Mesothelial cell of epicardium (in vitro differentiated cells): ENCODE data around the gene MRPL24. TPM values are rescaled to one million over a fixed set of nuclear protein-coding genes. Genes with fewer than 3 reads are reported as not detected.
A peak's percentile ranks its signal among the peaks of the same experiment; 100 is the strongest.

Experiments used
- DNase-seq, 2 experiments: peaks; one replicate each; pipeline ENCODE4 v3.0.0; 2021; ENCODE audit warnings: low spot score in 2 of 2; ENCODE audit not compliant: unreplicated experiment in 2 of 2
- H3K27ac Mint-ChIP-seq: 2 replicates; pipeline ENCODE4 v1.8.0; 2021; ENCODE audit warnings: mixed read lengths
- H3K27me3 Mint-ChIP-seq: 2 replicates; pipeline ENCODE4 v1.8.0; 2021; ENCODE audit warnings: low read depth, mixed read lengths
- H3K36me3 Mint-ChIP-seq: 2 replicates; pipeline ENCODE4 v1.8.0; 2021; ENCODE audit warnings: mixed read lengths
- H3K4me1 Mint-ChIP-seq: 2 replicates; pipeline ENCODE4 v1.8.0; 2021; ENCODE audit warnings: mixed read lengths
- H3K4me3 Mint-ChIP-seq: 2 replicates; pipeline ENCODE4 v1.8.0; 2021; ENCODE audit warnings: mild to moderate bottlenecking, moderate library complexity, mixed read lengths
- H3K9me3 Mint-ChIP-seq: 2 replicates; pipeline ENCODE4 v1.8.0; 2021; ENCODE audit warnings: mixed read lengths
- total RNA-seq: library from RNA; stranded (reverse); gene quantifications from 3 replicates; pipeline ENCODE4 v1.2.1, GENCODE V29; 2021
- TF ChIP-seq, protein P1 (sequence below): fragments of 200-600 bp; sonication (generic); IDR thresholded peaks from one replicate; pipeline ENCODE4 v1.5.0; 2021; ENCODE audit warnings: antibody characterized with exemption; ENCODE audit not compliant: unreplicated experiment

Gene MRPL24
- total RNA-seq, 1 donor from 2014 or later = 35.5 TPM

DNA sequence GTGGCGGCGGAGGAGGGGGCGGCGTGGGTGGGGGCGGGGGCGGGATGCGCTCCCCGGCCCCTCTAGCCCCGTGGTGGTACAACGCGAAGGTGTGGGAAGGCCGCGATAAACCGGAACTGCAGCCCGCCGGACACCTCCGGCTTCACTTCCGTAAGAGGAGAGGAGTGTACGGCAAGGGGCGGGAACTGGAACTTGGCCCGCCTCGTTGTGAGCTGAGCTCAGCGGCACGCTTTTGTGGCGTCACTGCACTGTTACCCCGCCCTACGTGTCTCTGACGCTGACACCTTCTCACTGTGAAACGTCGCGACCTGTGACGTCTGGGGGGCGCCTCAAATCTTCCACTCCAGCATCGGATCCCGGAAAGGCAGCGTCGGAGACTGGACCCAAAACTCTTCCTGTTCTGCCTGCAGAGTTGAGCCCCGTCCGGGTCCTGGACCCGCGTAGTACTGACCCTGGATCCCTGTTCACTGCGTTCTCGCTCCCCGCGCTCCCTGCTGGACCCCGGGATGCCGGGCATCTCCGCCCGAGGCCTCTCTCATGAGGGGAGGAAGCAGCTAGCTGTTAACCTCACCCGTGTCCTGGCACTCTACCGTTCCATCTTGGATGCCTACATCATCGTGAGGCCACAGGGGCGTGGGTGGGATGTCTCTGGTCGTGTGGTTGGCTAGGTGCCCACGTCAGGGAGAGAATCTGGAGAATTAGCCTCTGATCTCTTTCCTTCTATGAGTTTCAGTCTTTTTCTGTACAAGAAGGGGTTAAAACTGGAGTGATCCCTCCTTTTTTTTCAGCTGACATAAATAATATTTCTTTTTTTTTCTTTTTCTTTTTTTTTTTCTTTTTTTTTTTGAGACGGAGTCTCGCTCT is 12.1 kb downstream of the MRPL24 start, which contains the start of gene ISG20L2:
Gene ISG20L2, minus strand, starts transcription at position 168 of the 864 bp plus-strand sequence. CDS start 1,114 bp downstream, outside the sequence.
- TF ChIP-seq, protein P1, sequence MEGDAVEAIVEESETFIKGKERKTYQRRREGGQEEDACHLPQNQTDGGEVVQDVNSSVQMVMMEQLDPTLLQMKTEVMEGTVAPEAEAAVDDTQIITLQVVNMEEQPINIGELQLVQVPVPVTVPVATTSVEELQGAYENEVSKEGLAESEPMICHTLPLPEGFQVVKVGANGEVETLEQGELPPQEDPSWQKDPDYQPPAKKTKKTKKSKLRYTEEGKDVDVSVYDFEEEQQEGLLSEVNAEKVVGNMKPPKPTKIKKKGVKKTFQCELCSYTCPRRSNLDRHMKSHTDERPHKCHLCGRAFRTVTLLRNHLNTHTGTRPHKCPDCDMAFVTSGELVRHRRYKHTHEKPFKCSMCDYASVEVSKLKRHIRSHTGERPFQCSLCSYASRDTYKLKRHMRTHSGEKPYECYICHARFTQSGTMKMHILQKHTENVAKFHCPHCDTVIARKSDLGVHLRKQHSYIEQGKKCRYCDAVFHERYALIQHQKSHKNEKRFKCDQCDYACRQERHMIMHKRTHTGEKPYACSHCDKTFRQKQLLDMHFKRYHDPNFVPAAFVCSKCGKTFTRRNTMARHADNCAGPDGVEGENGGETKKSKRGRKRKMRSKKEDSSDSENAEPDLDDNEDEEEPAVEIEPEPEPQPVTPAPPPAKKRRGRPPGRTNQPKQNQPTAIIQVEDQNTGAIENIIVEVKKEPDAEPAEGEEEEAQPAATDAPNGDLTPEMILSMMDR = no peak
- no peak within 1 kb of the TSS for H3K4me3 Mint-ChIP-seq
- H3K4me1 Mint-ChIP-seq = peaks cover 15% of the 10 kb centered on the region
- peaks cover 13% of the 10 kb centered on the region for H3K36me3 Mint-ChIP-seq
- H3K9me3 Mint-ChIP-seq = no peaks in the 10 kb centered on the region
- peak within 1 kb of the TSS; percentile 99 for H3K27ac Mint-ChIP-seq
- no peaks in the 10 kb centered on the region for H3K27me3 Mint-ChIP-seq
- peak; percentile 88 to 91 for DNase-seq

- Mint-ChIP-seq H3K27me3 (no peaks in the 10 kb centered on the region), H3K36me3 (peaks cover 18% of the 10 kb centered on the region), H3K9me3 (no peaks in the 10 kb centered on the region), H3K4me3 (no peak within 1 kb of the TSS), H3K4me1 (peaks cover 15% of the 10 kb centered on the region), H3K27ac (peak within 1 kb of the TSS; percentile 99)
- TF ChIP-seq, protein P1 = no peak
- DNase-seq = peak; percentile 58 to 79
Measured at GRCh38 chr1:156727926-156728598, 12.8 kb downstream of the MRPL24 start, which contains the start of gene METTL25B. Gene METTL25B (plus strand): TSS chr1:156728469. CDS start chr1:156729105, 636 bp downstream.

- no peak for DNase-seq
- H3K27ac Mint-ChIP-seq = no peak overlapping the region
- peaks cover 15% of the 10 kb centered on the region for H3K36me3 Mint-ChIP-seq
Measured at GRCh38 chr1:156727492-156727891, 13.4 kb downstream of the MRPL24 start.

GRCh38 chr1:156726549-156727226 is 14.2 kb downstream of the MRPL24 start:
- Mint-ChIP-seq H3K36me3 (peaks cover 17% of the 10 kb centered on the region), H3K9me3 (no peaks in the 10 kb centered on the region), H3K27ac (no peak overlapping the region), H3K27me3 (no peaks in the 10 kb centered on the region), H3K4me3 (no peak overlapping the region), H3K4me1 (peaks cover 15% of the 10 kb centered on the region)
- no peak for DNase-seq
- TF ChIP-seq, protein P1 = peak; percentile 55

More at GRCh38 chr1:156727492-156727891, 13.4 kb downstream of the MRPL24 start:
- H3K9me3 Mint-ChIP-seq = no peaks in the 10 kb centered on the region
- H3K4me3 Mint-ChIP-seq = no peak overlapping the region
- TF ChIP-seq, protein P1 = no peak
- no peaks in the 10 kb centered on the region for H3K27me3 Mint-ChIP-seq
- H3K4me1 Mint-ChIP-seq = peaks cover 15% of the 10 kb centered on the region

DNA sequence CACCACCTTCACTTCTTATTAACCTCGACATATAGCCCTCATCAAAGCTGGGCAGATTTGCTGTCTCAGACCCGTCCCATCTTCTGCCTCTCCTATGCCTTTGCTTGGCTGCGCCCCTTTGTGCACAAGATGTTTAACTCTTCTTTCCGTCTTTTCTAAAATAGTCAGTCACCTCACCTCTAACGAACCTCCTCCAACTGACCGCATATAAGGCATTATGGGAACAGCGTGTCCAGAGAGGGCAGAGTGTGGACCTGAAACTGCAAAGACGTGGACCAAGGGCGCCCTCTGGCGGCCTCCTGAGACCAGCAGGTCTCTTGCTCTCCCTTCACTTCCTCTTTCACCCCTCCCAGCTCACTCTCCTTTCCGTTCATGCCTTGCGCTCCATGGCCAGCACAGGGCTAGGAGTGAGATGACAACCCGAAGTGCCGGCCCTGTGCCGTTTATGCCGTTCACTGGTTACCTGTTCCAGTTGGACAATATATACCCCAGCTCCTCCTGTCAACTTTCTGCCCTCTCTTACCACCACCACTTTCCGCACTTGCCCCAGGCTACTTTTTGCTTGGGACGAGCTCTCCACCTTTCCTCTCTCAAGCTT is 15.1 kb downstream of the MRPL24 start:
- no peak overlapping the region for H3K4me3 Mint-ChIP-seq
- H3K4me1 Mint-ChIP-seq = peaks cover 15% of the 10 kb centered on the region
- H3K9me3 Mint-ChIP-seq = no peaks in the 10 kb centered on the region
- H3K27me3 Mint-ChIP-seq = no peaks in the 10 kb centered on the region
- DNase-seq = peak; percentile 76 to 90
- peaks cover 20% of the 10 kb centered on the region for H3K36me3 Mint-ChIP-seq
- no peak overlapping the region for H3K27ac Mint-ChIP-seq
- TF ChIP-seq, protein P1 = peak; percentile 82
